GM23248 (cell line): ENCODE data around the gene ILDR1. TPM values are rescaled to one million over a fixed set of nuclear protein-coding genes. Genes with fewer than 3 reads are reported as not detected.
"Not testable (repeated sequence)": the region's sequence is repeated elsewhere in the genome, so short reads cannot be mapped to it uniquely, and the experiment has no call there.

Source experiments
- DNase-seq: peaks from one replicate; pipeline ENCODE4 v3.0.0-alpha.2; 2015
- H2AFZ ChIP-seq: fragments of 200-600 bp; sonication (generic); 2 replicates; pipeline ENCODE4 v1.6.1; 2016; ENCODE audit warnings: antibody characterized with exemption
- H3F3A ChIP-seq: fragments of 200-600 bp; sonication (generic); 2 replicates; pipeline ENCODE4 v1.6.1; 2016; ENCODE audit warnings: mild to moderate bottlenecking, antibody characterized with exemption, mixed run types; ENCODE audit not compliant: insufficient read depth
- H3K27ac ChIP-seq: fragments of 200-600 bp; sonication (generic); 2 replicates; pipeline ENCODE4 v1.5.1; 2016; ENCODE audit warnings: mild to moderate bottlenecking
- H3K27me3 ChIP-seq: fragments of 200-600 bp; sonication (generic); replicated peaks from 2 replicates; pipeline ENCODE4 v1.6.1; 2016; ENCODE audit warnings: mild to moderate bottlenecking; ENCODE audit not compliant: insufficient read depth
- H3K36me3 ChIP-seq: fragments of 200-600 bp; sonication (generic); 2 replicates; pipeline ENCODE4 v1.6.1; 2016; ENCODE audit warnings: low read depth, mild to moderate bottlenecking
- H3K4me1 ChIP-seq: fragments of 200-600 bp; sonication (generic); 2 replicates; pipeline ENCODE4 v1.6.1; 2016; ENCODE audit warnings: mild to moderate bottlenecking; ENCODE audit not compliant: insufficient read depth
- H3K4me2 ChIP-seq: fragments of 200-600 bp; sonication (generic); one replicate; pipeline ENCODE4 v1.6.1; 2016; ENCODE audit warnings: mild to moderate bottlenecking; ENCODE audit not compliant: unreplicated experiment
- H3K4me3 ChIP-seq: fragments of 200-600 bp; sonication (generic); 2 replicates; pipeline ENCODE4 v1.5.1; 2016; ENCODE audit warnings: mild to moderate bottlenecking
- H3K79me2 ChIP-seq: fragments of 200-600 bp; sonication (generic); 2 replicates; pipeline ENCODE4 v1.6.1; 2016; ENCODE audit warnings: mild to moderate bottlenecking; ENCODE audit not compliant: insufficient read depth
- H3K9ac ChIP-seq: fragments of 200-600 bp; sonication (generic); 2 replicates; pipeline ENCODE4 v1.6.1; 2016; ENCODE audit warnings: mild to moderate bottlenecking
- H3K9me2 ChIP-seq: fragments of 200-600 bp; sonication (generic); 2 replicates; pipeline ENCODE4 v1.6.1; 2016; ENCODE audit warnings: mixed run types, mild to moderate bottlenecking, moderate library complexity; ENCODE audit not compliant: insufficient read depth
- H3K9me3 ChIP-seq: fragments of 200-600 bp; sonication (generic); one replicate; pipeline ENCODE4 v1.6.1; 2017; ENCODE audit warnings: low read depth
- H4K20me1 ChIP-seq: fragments of 200-600 bp; sonication (generic); 2 replicates; pipeline ENCODE4 v1.6.0; 2016; ENCODE audit not compliant: insufficient read depth
- EZH2 ChIP-seq: fragments of 200-600 bp; sonication (generic); IDR thresholded peaks from 2 replicates; pipeline ENCODE4 v1.6.1; 2018; ENCODE audit warnings: antibody characterized with exemption, mild to moderate bottlenecking; ENCODE audit not compliant: insufficient read depth, poor library complexity, severe bottlenecking
- EZH2phosphoT487 ChIP-seq: fragments of 200-600 bp; sonication (generic); IDR thresholded peaks from 2 replicates; pipeline ENCODE4 v1.6.1; 2018; ENCODE audit warnings: antibody characterized with exemption, moderate library complexity, mild to moderate bottlenecking, low read depth; ENCODE audit not compliant: insufficient read depth
- WGBS, 2 experiments: methylation state at CpG; one replicate each; pipeline ENCODE4 v1.1.6; 2015 to 2017; ENCODE audit warnings: low lambda C conversion rate in 2 of 2, low coverage in 1 of 2; ENCODE audit errors: missing lambda C conversion rate in 2 of 2; 5-methylcytosine and 5-hydroxymethylcytosine counted together
- in situ Hi-C: fragments of 300-500 bp; cut with MboI; formaldehyde crosslinking; loops from 2 replicates; pipeline ENCODE4 v1.15.0; 2020
- polyA plus RNA-seq: library from polyadenylated mRNA; unstranded; fragments of >200 nt; fragmentation: Nextera tagmentation; extraction: Ambion mirVana; gene quantifications from 2 replicates; pipeline ENCODE4 v1.2.1, GENCODE V29; 2016
- small RNA-seq: library from RNA; depleted of rRNA; stranded (forward); fragments of <200 nt; gene quantifications from one replicate; pipeline ENCODE3, GENCODE V24; 2014; ENCODE audit warnings: low read depth, low replicate concordance
- total RNA-seq: library from RNA; depleted of rRNA; stranded (reverse); fragments of >200 nt; shearing (Covaris generic); gene quantifications from 2 replicates; pipeline ENCODE4 v1.2.3, GENCODE V29; 2014; rRNA removed

The ILDR1 gene
- total and polyA plus RNA-seq, 2 experiments from 2014 or later = not detected

- DNase-seq = no peak
- Histone ChIP-seq H3K27me3 (no peaks in the 10 kb centered on the region), H3K27ac (no peak overlapping the region), H3K9ac (no peak overlapping the region), H3K79me2 (no peaks in the 10 kb centered on the region), H2AFZ (no peak overlapping the region), H3K4me3 (no peak overlapping the region), H3K4me2 (no peak overlapping the region), H3F3A (no peaks in the 10 kb centered on the region), H3K4me1 (no peaks in the 10 kb centered on the region), H3K9me3 (no peaks in the 10 kb centered on the region), H3K36me3 (no peaks in the 10 kb centered on the region), H4K20me1 (no peaks in the 10 kb centered on the region), H3K9me2 (no peaks in the 10 kb centered on the region)
- 30 to 32% methylated on average over 1 of the region's 1 CpG for WGBS, 2 experiments
- in situ Hi-C loops = no loop called here
- TF ChIP-seq EZH2phosphoT487 (no peak), EZH2 (no peak)
These were observed 80.5 kb downstream of the ILDR1 start for GRCh38 chr3:121941592-121941991.

GRCh38 chr3:121938141-121938855 lies 83.7 kb downstream of the ILDR1 start:
- H3K36me3 ChIP-seq, H3K9me3 ChIP-seq, H3K4me3 ChIP-seq, in situ Hi-C loops, H4K20me1 ChIP-seq, H2AFZ ChIP-seq, H3K27me3 ChIP-seq, H3K4me1 ChIP-seq, H3K4me2 ChIP-seq, H3K79me2 ChIP-seq, H3K9ac ChIP-seq, H3K27ac ChIP-seq, H3K9me2 ChIP-seq, H3F3A ChIP-seq, DNase-seq: not testable (repeated sequence)
- 54 to 70% methylated on average over 19 to 29 of the region's 29 CpGs for WGBS, 2 experiments

Small RNA genes lying within 50 kb of the gene (small RNA-seq; reads per million reads assigned to genes)
- not detected for gene RF00019

Other genes starting within 250 kb of the ILDR1 start
- gene IQCB1, start 187.2 kb downstream of the ILDR1 start, total RNA-seq = 9.5 and 13.9 TPM in 2 replicates
- 10.2 and 11.3 TPM in 2 replicates for gene IQCB1, start 187.2 kb downstream of the ILDR1 start, polyA plus RNA-seq
- gene EAF2, start 187.0 kb downstream of the ILDR1 start, total RNA-seq = 0.65 TPM in 1 of 2 replicates, not detected in the other
- gene EAF2, start 187.0 kb downstream of the ILDR1 start, polyA plus RNA-seq = 1.0 and 1.1 TPM in 2 replicates
- 0.25 TPM in 1 of 2 replicates, not detected in the other for gene SLC15A2, start 127.8 kb downstream of the ILDR1 start, total RNA-seq
- gene SLC15A2, start 127.8 kb downstream of the ILDR1 start, polyA plus RNA-seq = not detected in 2 replicates
- gene CD86, start 33.1 kb upstream of the ILDR1 start, total RNA-seq = not detected in 2 replicates
- gene CD86, start 33.1 kb upstream of the ILDR1 start, polyA plus RNA-seq = not detected in 2 replicates
- not detected in 2 replicates for gene CASR, start 161.4 kb upstream of the ILDR1 start, total RNA-seq
- gene CASR, start 161.4 kb upstream of the ILDR1 start, polyA plus RNA-seq = not detected in 2 replicates